22Rv1 (cell line): ENCODE measurements around the gene SEPHS1.

ENCODE experiments used
- CTCF ChIP-seq: fragments of 450-650 bp; IDR thresholded peaks from 2 replicates; pipeline ENCODE4 v1.5.1; 2017; ENCODE audit warnings: mild to moderate bottlenecking
- ZFX ChIP-seq: fragments of 450-650 bp; IDR thresholded peaks from 2 replicates; pipeline ENCODE4 v1.6.1; 2017; ENCODE audit warnings: antibody characterized with exemption, borderline replicate concordance

GRCh38 chr10:13268310-13268709 is 79.8 kb downstream of the SEPHS1 start:
- TF ChIP-seq CTCF = no peak
- no peak for TF ChIP-seq ZFX
